NCI-H2196 treated with DMSO at 0.1 percent for 48 hours (cell line): ENCODE measurements around the gene OR6P1.

Experiments used
- DNase-seq: peaks from one replicate; lab custom pipeline; 2025; ENCODE audit not compliant: unreplicated experiment; lab: John Stamatoyannopoulos, UW

OR6P1 gene

GRCh38 chr1:158520021-158520420 lies 50.4 kb downstream of the OR6P1 start:
- DNase-seq: no peak

- no peak for DNase-seq
These were observed 53.4 kb downstream of the OR6P1 start for GRCh38 chr1:158516966-158517365.
